Endothelial cell (in vitro differentiated cells): ENCODE measurements around the gene ZNF611. TPM values are rescaled to one million over a fixed set of nuclear protein-coding genes. Genes with fewer than 3 reads are reported as not detected.
"Not testable (repeated sequence)": the region's sequence is repeated elsewhere in the genome, so short reads cannot be mapped to it uniquely, and the experiment has no call there.

Experiments used
- DNase-seq: peaks from one replicate; pipeline ENCODE4 v3.0.0; 2021; ENCODE audit warnings: low spot score
- H3K27ac Mint-ChIP-seq: one replicate; pipeline ENCODE4 v1.8.0; 2021; ENCODE audit warnings: mixed read lengths, inconsistent platforms; ENCODE audit not compliant: unreplicated experiment
- H3K27me3 Mint-ChIP-seq: one replicate; pipeline ENCODE4 v1.8.0; 2021; ENCODE audit warnings: mild to moderate bottlenecking, moderate library complexity, mixed read lengths, inconsistent platforms; ENCODE audit not compliant: unreplicated experiment
- H3K36me3 Mint-ChIP-seq: one replicate; pipeline ENCODE4 v1.8.0; 2021; ENCODE audit warnings: mild to moderate bottlenecking, low read depth, mixed read lengths, inconsistent platforms; ENCODE audit not compliant: unreplicated experiment
- H3K4me1 Mint-ChIP-seq: one replicate; pipeline ENCODE4 v1.8.0; 2021; ENCODE audit warnings: mild to moderate bottlenecking, mixed read lengths, inconsistent platforms; ENCODE audit not compliant: unreplicated experiment
- H3K4me3 Mint-ChIP-seq: one replicate; pipeline ENCODE4 v1.8.0; 2021; ENCODE audit warnings: mild to moderate bottlenecking, mixed read lengths, inconsistent platforms; ENCODE audit not compliant: unreplicated experiment
- H3K9me3 Mint-ChIP-seq: one replicate; pipeline ENCODE4 v1.8.0; 2021; ENCODE audit warnings: mixed read lengths, inconsistent platforms; ENCODE audit not compliant: unreplicated experiment
- CTCF ChIP-seq: fragments of 200-600 bp; sonication (generic); IDR thresholded peaks from one replicate; pipeline ENCODE4 v1.5.0; 2021; ENCODE audit warnings: antibody characterized with exemption; ENCODE audit not compliant: unreplicated experiment
- total RNA-seq: library from RNA; stranded (reverse); fragmentation: NEBNext Ultra II Directional; extraction: Animal tissue kit (Norgen Biotek cat#: 25700); gene quantifications from one replicate; pipeline ENCODE4 v1.2.1, GENCODE V29; 2021; ENCODE audit not compliant: unreplicated experiment

Gene ZNF611
- total RNA-seq, 1 donor from 2014 or later, result 29.9 TPM

DNA sequence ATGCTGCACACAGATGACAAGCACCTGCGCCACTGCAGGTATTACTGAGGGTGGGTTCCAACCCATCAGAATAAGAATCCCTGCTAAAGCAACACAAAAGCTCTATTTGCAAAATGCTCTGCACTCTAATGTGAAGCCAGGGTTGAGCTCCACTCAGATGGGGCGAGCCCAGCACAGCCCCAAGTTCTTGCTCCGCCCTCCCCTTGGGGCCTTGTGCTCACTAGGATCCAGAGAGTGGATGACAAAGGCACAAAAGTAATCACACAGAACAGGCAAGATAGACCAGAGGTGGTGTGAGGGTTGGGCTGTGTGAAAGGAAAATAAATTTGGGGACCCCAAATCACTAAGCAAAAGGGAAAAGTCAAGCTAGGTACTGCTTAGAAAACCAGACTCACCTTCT, 8.2 kb upstream of the ZNF611 start:
- Mint-ChIP-seq H3K36me3 (peaks cover 4% of the 10 kb centered on the region), H3K4me3 (no peak overlapping the region), H3K27ac (no peak overlapping the region), H3K4me1 (peaks cover 16% of the 10 kb centered on the region), H3K27me3 (no peaks in the 10 kb centered on the region), H3K9me3 (no peaks in the 10 kb centered on the region)
- no peak for DNase-seq
- TF ChIP-seq CTCF, result no peak

- peaks cover 16% of the 10 kb centered on the region for H3K4me1 Mint-ChIP-seq
- DNase-seq, result no peak
- TF ChIP-seq CTCF, result no peak
- H3K27me3 Mint-ChIP-seq, result no peaks in the 10 kb centered on the region
- H3K36me3 Mint-ChIP-seq, result peaks cover 4% of the 10 kb centered on the region
- H3K27ac Mint-ChIP-seq, result no peak overlapping the region
- H3K4me3 Mint-ChIP-seq, result no peak overlapping the region
- no peaks in the 10 kb centered on the region for H3K9me3 Mint-ChIP-seq
Observed at GRCh38 chr19:52742516-52742915, 7.7 kb upstream of the ZNF611 start.

DNA sequence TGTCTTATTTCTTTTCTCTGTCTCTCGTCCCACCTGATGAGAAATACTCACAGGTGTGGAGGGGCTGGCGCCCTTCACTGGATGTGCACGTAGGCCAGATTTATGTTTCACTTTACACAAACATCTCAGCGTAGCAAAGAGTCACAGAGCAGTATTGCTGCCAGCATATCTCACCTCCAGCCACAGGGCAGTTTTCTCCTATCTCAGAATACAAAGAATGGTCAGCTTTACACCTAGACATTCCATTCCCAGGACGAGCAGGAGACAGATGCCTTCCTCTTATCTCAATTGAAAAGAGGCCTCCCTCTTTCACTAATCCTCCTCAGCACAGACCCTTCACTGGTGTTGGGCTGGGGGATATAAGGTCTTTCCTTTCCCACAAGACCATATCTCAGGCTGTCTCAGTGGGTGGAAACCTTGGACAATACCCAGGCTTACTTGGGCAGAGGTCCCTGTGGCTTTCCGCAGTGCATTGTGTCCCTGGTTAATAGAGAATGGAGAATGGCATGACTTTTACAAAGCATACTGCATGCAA, 7.2 kb upstream of the ZNF611 start:
- no peak overlapping the region for H3K27ac Mint-ChIP-seq
- H3K4me1 Mint-ChIP-seq, result peaks cover 16% of the 10 kb centered on the region

GRCh38 chr19:52741371-52741770, 6.5 kb upstream of the ZNF611 start:
- not testable (repeated sequence) for H3K27ac Mint-ChIP-seq, H3K9me3 Mint-ChIP-seq

More for the DNA sequence above, 7.2 kb upstream of the ZNF611 start:
- Mint-ChIP-seq H3K27me3 (no peaks in the 10 kb centered on the region), H3K36me3 (peaks cover 4% of the 10 kb centered on the region), H3K4me3 (no peak overlapping the region), H3K9me3 (no peaks in the 10 kb centered on the region)
- no peak for DNase-seq
- TF ChIP-seq CTCF, result no peak

GRCh38 chr19:52739576-52739975, 4.7 kb upstream of the ZNF611 start:
- H3K27ac Mint-ChIP-seq, result no peak overlapping the region
- peaks cover 25% of the 10 kb centered on the region for H3K4me1 Mint-ChIP-seq
- peaks cover 4% of the 10 kb centered on the region for H3K36me3 Mint-ChIP-seq
- H3K9me3 Mint-ChIP-seq, result no peaks in the 10 kb centered on the region
- H3K4me3 Mint-ChIP-seq, result no peak overlapping the region
- TF ChIP-seq CTCF, result no peak
- peaks cover 7% of the 10 kb centered on the region for H3K27me3 Mint-ChIP-seq
- DNase-seq, result no peak

More at GRCh38 chr19:52741371-52741770, 6.5 kb upstream of the ZNF611 start:
- H3K36me3 Mint-ChIP-seq, H3K4me3 Mint-ChIP-seq, DNase-seq, H3K27me3 Mint-ChIP-seq: not testable (repeated sequence)
- peaks cover 16% of the 10 kb centered on the region for H3K4me1 Mint-ChIP-seq
